ENCODE measurements around the gene SLAIN1.

Gene SLAIN1

DNA sequence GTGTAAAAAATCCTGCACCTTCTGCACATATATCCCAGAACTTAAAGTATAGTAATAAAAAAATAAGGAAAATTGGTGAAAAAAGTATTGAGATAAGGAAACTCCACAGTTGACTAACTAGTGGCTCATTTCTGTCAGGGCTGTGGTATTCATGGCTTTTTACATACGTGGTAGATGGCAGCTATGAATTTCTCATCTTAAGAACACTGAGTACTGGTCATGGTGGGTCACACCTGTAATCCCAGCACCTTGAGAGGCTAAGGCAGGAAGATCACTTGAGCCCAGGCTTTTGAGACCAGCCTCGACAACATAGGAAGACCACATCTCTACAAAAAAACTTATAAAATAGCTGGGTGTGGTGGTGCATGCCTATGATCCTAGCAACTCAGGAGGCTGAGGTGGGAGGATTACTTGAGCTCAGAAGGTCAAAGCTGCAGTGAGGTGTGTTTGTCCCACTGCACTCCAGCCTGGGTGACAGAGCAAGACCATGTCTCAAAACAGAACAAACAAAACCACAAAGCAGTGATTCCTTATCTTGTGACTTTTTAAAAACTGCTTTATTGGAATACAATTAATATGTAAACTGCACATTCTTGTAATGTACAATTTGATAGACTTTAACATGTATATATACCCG is 16.8 kb downstream of the SLAIN1 start:
- Histone ChIP-seq H3K4me3 (ENCODE audit: low read depth, low read length) (no peak overlapping the region), H3K4me1 (ENCODE audit: control insufficient read depth, insufficient read depth, low read length) (no peaks in the 10 kb centered on the region), H3K27ac (ENCODE audit: extremely low read depth, low read depth, low read length) (no peak overlapping the region), H3K9me3 (ENCODE audit: control insufficient read depth, insufficient read depth, low read depth, low read length) (no peaks in the 10 kb centered on the region), H3K36me3 (ENCODE audit: control insufficient read depth in 2 of 2, insufficient read depth in 1 of 2, low read length in 2 of 2) (peaks cover 0 to 1% of the 10 kb centered on the region in 2 experiments; a peak in 1 of 3 replicates)
- CTCF ChIA-PET: interaction anchor here (0.7 kb wide), 1 partner anchor 105 kb away, joined by 4 read pairs; no protein-coding TSS in a partner anchor
- POLR2A ChIA-PET: no interaction called here
- TF ChIP-seq, protein P1, sequence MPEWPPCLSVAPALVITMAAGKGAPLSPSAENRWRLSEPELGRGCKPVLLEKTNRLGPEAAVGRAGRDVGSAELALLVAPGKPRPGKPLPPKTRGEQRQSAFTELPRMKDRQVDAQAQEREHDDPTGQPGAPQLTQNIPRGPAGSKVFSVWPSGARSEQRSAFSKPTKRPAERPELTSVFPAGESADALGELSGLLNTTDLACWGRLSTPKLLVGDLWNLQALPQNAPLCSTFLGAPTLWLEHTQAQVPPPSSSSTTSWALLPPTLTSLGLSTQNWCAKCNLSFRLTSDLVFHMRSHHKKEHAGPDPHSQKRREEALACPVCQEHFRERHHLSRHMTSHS (tag by site-specific recombination; IDR thresholded peaks at IDR 0.05): no peak
- TF ChIP-seq SETDB1 (IDR thresholded peaks at IDR 0.05; ENCODE audit: insufficient read length, low read length): peak; percentile 25

DNA sequence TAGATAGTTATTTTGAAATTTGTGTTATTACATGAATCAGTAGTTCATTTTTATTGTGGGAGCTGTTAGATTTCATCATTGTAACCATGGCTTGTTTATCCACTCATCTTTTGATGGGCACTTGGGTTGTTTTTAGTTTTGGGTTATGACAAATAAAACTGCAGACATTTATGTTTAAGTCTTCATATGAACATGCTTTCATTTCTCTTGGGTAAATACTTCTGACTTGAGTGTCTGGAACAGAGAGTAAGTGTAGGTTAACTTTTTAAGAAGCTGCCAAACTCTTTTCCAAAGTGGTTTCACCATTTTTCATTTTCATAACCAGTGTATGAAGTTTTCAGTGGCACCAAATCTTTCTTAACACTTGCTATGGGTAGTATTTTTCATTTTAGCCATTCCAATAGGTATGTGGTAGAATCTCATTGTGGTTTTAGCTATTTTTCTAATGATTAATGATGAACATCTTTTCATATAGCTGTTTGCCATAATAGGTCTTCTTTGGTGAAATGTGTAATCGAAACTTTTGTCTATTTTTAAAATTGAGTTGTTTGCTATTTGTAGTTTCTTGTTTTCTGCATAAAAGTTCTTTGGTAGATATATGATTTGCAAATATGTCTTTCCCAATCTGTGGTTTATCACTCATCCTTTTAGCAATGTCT is 17.9 kb downstream of the SLAIN1 start:
- Histone ChIP-seq H3K27ac (ENCODE audit: extremely low read depth, low read depth, low read length) (no peak overlapping the region), H3K4me3 (ENCODE audit: low read depth, low read length) (no peak overlapping the region), H3K4me1 (ENCODE audit: control insufficient read depth, insufficient read depth, low read length) (no peaks in the 10 kb centered on the region), H3K36me3 (ENCODE audit: control insufficient read depth in 2 of 2, insufficient read depth in 1 of 2, low read length in 2 of 2) (peaks cover 0 to 13% of the 10 kb centered on the region in 2 experiments; a peak in 1 of 3 replicates), H3K9me3 (ENCODE audit: control insufficient read depth, insufficient read depth, low read depth, low read length) (no peaks in the 10 kb centered on the region)
- TF ChIP-seq, protein P1 (tag by site-specific recombination; IDR thresholded peaks at IDR 0.05): no peak
- TF ChIP-seq ZNF623 (tag by site-specific recombination; IDR thresholded peaks at IDR 0.05): no peak
- no peak for TF ChIP-seq ZNF248 (tag by site-specific recombination; IDR thresholded peaks at IDR 0.05)
- no peak for TF ChIP-seq ZFP69B (tag by site-specific recombination; IDR thresholded peaks at IDR 0.05)
- TF ChIP-seq ZNF521 (tag by site-specific recombination; IDR thresholded peaks at IDR 0.05): no peak
- TF ChIP-seq SCRT2 (tag by site-specific recombination; IDR thresholded peaks at IDR 0.05): no peak
- no peak for TF ChIP-seq ZNF610 (tag by site-specific recombination; IDR thresholded peaks at IDR 0.05; ENCODE audit: borderline replicate concordance)
- no peak for TF ChIP-seq ZEB2 (tag by site-specific recombination; IDR thresholded peaks at IDR 0.05)
- no peak for TF ChIP-seq ZNF184 (tag by site-specific recombination; IDR thresholded peaks at IDR 0.05)
- no peak for TF ChIP-seq ZNF596 (tag by site-specific recombination; IDR thresholded peaks at IDR 0.05)
- no peak for TF ChIP-seq ZNF843 (tag by site-specific recombination; IDR thresholded peaks at IDR 0.05)
- ChIA-PET CTCF (interaction anchor here (0.7 kb wide), 1 partner anchor 106 kb away, joined by 4 read pairs; no protein-coding TSS in a partner anchor), POLR2A (no interaction called here)

DNA sequence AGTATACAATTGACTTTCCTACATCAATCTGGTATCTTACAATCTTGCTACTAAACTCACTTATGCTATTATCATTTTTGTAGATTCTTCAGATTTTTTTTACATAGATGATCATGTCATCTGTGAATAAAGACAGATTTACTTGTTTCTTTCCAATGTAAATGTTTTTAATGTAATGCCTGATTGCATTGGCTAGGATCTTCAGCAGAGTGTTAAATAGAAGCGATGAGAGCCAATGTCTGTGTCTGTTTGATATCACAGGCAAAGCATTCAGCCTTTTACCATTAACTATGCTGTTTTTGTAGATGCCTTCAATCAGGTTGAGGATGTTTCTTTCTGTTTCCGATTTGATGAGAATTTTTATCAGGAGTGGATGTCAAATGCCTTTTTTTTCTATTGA is 19.2 kb downstream of the SLAIN1 start:
- Histone ChIP-seq H3K9me3 (ENCODE audit: control insufficient read depth, insufficient read depth, low read depth, low read length) (no peaks in the 10 kb centered on the region), H3K27ac (ENCODE audit: extremely low read depth, low read depth, low read length) (no peak overlapping the region), H3K4me1 (ENCODE audit: control insufficient read depth, insufficient read depth, low read length) (no peaks in the 10 kb centered on the region), H3K36me3 (ENCODE audit: control insufficient read depth in 2 of 2, insufficient read depth in 1 of 2, low read length in 2 of 2) (peaks cover 0 to 26% of the 10 kb centered on the region in 2 experiments; a peak in 1 of 3 replicates), H3K4me3 (ENCODE audit: low read depth, low read length) (no peak overlapping the region)
- POLR2A ChIA-PET: no interaction called here
- CTCF ChIA-PET: no interaction called here
- TF ChIP-seq ZNF548 (tag by site-specific recombination; IDR thresholded peaks at IDR 0.05) (no peak), ZBTB48 (tag by site-specific recombination; IDR thresholded peaks at IDR 0.05) (no peak), ZNF292 (tag by site-specific recombination; IDR thresholded peaks at IDR 0.05; ENCODE audit: borderline replicate concordance, low read depth) (no peak)

DNA sequence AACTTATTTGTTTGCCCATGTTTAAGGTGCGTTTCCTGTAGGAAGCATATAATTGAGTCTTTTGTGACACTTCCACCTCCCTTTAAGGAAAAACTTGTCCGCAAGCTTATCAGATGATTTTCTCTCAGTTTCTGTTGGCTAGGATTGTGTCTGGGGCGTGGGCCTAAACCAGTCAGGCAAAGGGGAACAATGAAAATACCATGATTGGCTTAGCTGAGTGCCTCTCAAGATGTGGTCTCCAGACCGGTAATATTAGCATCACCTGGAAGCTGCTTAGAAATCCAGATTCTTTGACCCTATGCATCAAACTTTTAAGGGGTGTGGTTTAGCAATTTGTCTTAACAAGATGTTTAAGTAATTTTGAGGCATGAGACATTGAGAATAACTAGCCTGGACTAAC is 20.0 kb downstream of the SLAIN1 start:
- POLR2A ChIA-PET: no interaction called here
- H3K4me3 ChIP-seq (ENCODE audit: low read depth, low read length): no peak overlapping the region
- CTCF ChIA-PET: no interaction called here
- H3K36me3 ChIP-seq (ENCODE audit: control insufficient read depth in 2 of 2, insufficient read depth in 1 of 2, low read length in 2 of 2): peaks cover 0 to 32% of the 10 kb centered on the region in 2 experiments; a peak in 2 of 3 replicates
- H3K9me3 ChIP-seq (ENCODE audit: control insufficient read depth, insufficient read depth, low read depth, low read length): no peaks in the 10 kb centered on the region
- H3K27ac ChIP-seq (ENCODE audit: extremely low read depth, low read depth, low read length): no peak overlapping the region
- H3K4me1 ChIP-seq (ENCODE audit: control insufficient read depth, insufficient read depth, low read length): no peaks in the 10 kb centered on the region
- TF ChIP-seq ZBTB1 (tag by site-specific recombination; IDR thresholded peaks at IDR 0.05): no peak
- TF ChIP-seq ZNF658 (tag by site-specific recombination; IDR thresholded peaks at IDR 0.05): no peak
- TF ChIP-seq ZNF530 (tag by site-specific recombination; IDR thresholded peaks at IDR 0.05; ENCODE audit: low read depth): no peak
- no peak for TF ChIP-seq ZNF366 (tag by site-specific recombination; conservative IDR thresholded peaks at IDR 0.05)
- TF ChIP-seq ZNF837 (tag by site-specific recombination; IDR thresholded peaks at IDR 0.05): no peak
- TF ChIP-seq YY1 (tag by site-specific recombination; IDR thresholded peaks at IDR 0.05): no peak

Data from HEK293 (cell line).